ENCODE results near the gene FGGY.
A peak's percentile ranks its signal among the peaks of the same experiment; 100 is the strongest.
"Not testable (repeated sequence)": the region's sequence is repeated elsewhere in the genome, so short reads cannot be mapped to it uniquely, and the experiment has no call there.

Gene FGGY

GRCh38 chr1:59592410-59592809 is 295.5 kb downstream of the FGGY start:
- CTCF ChIA-PET; H3K9me3 ChIP-seq (ENCODE audit: control insufficient read depth, insufficient read depth, low read depth, low read length); H3K36me3 ChIP-seq (ENCODE audit: control insufficient read depth in 2 of 2, insufficient read depth in 1 of 2, low read length in 2 of 2); POLR2A ChIA-PET; H3K27ac ChIP-seq (ENCODE audit: extremely low read depth, low read depth, low read length); H3K4me3 ChIP-seq (ENCODE audit: low read depth, low read length); H3K4me1 ChIP-seq (ENCODE audit: control insufficient read depth, insufficient read depth, low read length): not testable (repeated sequence)
- peak; percentile 53; the same call in 1 of the 2 replicates for TF ChIP-seq ZNF580 (tag by site-specific recombination; IDR thresholded peaks at IDR 0.05)
- peak; percentile 89 for TF ChIP-seq ZNF146 (tag by site-specific recombination; IDR thresholded peaks at IDR 0.05)

GRCh38 chr1:59592924-59593323 is 296.0 kb downstream of the FGGY start:
- Histone ChIP-seq H3K9me3 (ENCODE audit: control insufficient read depth, insufficient read depth, low read depth, low read length) (no peaks in the 10 kb centered on the region), H3K4me3 (ENCODE audit: low read depth, low read length) (no peak overlapping the region), H3K36me3 (ENCODE audit: control insufficient read depth in 2 of 2, insufficient read depth in 1 of 2, low read length in 2 of 2) (no peaks in the 10 kb centered on the region), H3K27ac (ENCODE audit: extremely low read depth, low read depth, low read length) (no peak overlapping the region), H3K4me1 (ENCODE audit: control insufficient read depth, insufficient read depth, low read length) (peaks cover 9% of the 10 kb centered on the region; the same call in 1 of the 2 replicates)
- ChIA-PET POLR2A (no interaction called here), CTCF (no interaction called here)
- TF ChIP-seq ZNF670 (tag by site-specific recombination; IDR thresholded peaks at IDR 0.05; ENCODE audit: low read depth), result no peak
- no peak for TF ChIP-seq ZNF24 (tag by site-specific recombination; IDR thresholded peaks at IDR 0.05)
- no peak for TF ChIP-seq ZNF341 (tag by site-specific recombination; IDR thresholded peaks at IDR 0.05; ENCODE audit: low read depth)
- no peak for TF ChIP-seq ZNF366 (tag by site-specific recombination; conservative IDR thresholded peaks at IDR 0.05)
- no peak for TF ChIP-seq ZNF280C (tag by site-specific recombination; IDR thresholded peaks at IDR 0.05)
- no peak for TF ChIP-seq ZSCAN23 (tag by site-specific recombination; IDR thresholded peaks at IDR 0.05)
- no peak for TF ChIP-seq SCRT1 (tag by site-specific recombination; IDR thresholded peaks at IDR 0.05; ENCODE audit: borderline replicate concordance)
- TF ChIP-seq ZNF677 (tag by site-specific recombination; IDR thresholded peaks at IDR 0.05), result no peak
- TF ChIP-seq ZNF48 (tag by site-specific recombination; IDR thresholded peaks at IDR 0.05), result no peak
- TF ChIP-seq ZNF423 (tag by site-specific recombination; IDR thresholded peaks at IDR 0.05), result no peak
- no peak for TF ChIP-seq SCRT2 (tag by site-specific recombination; IDR thresholded peaks at IDR 0.05)
- TF ChIP-seq ZNF580 (tag by site-specific recombination; IDR thresholded peaks at IDR 0.05), result no peak
- no peak for TF ChIP-seq KLF8 (tag by site-specific recombination; IDR thresholded peaks at IDR 0.05)

GRCh38 chr1:59593798-59594790 is 297.2 kb downstream of the FGGY start:
- ChIA-PET POLR2A (no interaction called here), CTCF (no interaction called here)
- Histone ChIP-seq H3K27ac (ENCODE audit: extremely low read depth, low read depth, low read length) (no peak overlapping the region), H3K4me3 (ENCODE audit: low read depth, low read length) (no peak overlapping the region), H3K36me3 (ENCODE audit: control insufficient read depth in 2 of 2, insufficient read depth in 1 of 2, low read length in 2 of 2) (no peaks in the 10 kb centered on the region), H3K4me1 (ENCODE audit: control insufficient read depth, insufficient read depth, low read length) (peaks cover 9% of the 10 kb centered on the region; the same call in 1 of the 2 replicates), H3K9me3 (ENCODE audit: control insufficient read depth, insufficient read depth, low read depth, low read length) (no peaks in the 10 kb centered on the region)
- TF ChIP-seq ZNF521 (tag by site-specific recombination; IDR thresholded peaks at IDR 0.05), result no peak
- no peak for TF ChIP-seq ZNF184 (tag by site-specific recombination; IDR thresholded peaks at IDR 0.05)
- TF ChIP-seq, protein P1, sequence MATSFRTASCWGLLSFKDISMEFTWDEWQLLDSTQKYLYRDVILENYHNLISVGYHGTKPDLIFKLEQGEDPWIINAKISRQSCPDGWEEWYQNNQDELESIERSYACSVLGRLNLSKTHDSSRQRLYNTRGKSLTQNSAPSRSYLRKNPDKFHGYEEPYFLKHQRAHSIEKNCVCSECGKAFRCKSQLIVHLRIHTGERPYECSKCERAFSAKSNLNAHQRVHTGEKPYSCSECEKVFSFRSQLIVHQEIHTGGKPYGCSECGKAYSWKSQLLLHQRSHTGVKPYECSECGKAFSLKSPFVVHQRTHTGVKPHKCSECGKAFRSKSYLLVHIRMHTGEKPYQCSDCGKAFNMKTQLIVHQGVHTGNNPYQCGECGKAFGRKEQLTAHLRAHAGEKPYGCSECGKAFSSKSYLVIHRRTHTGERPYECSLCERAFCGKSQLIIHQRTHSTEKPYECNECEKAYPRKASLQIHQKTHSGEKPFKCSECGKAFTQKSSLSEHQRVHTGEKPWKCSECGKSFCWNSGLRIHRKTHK (tag by site-specific recombination; IDR thresholded peaks at IDR 0.05), result no peak
- TF ChIP-seq ZBTB7A (tag by site-specific recombination; IDR thresholded peaks at IDR 0.05; ENCODE audit: low read depth), result no peak
- no peak for TF ChIP-seq ZBTB21 (tag by site-specific recombination; IDR thresholded peaks at IDR 0.05)
- TF ChIP-seq GLIS1 (tag by site-specific recombination; IDR thresholded peaks at IDR 0.05), result peak; percentile 51
- no peak for TF ChIP-seq KLF7 (tag by site-specific recombination; IDR thresholded peaks at IDR 0.05; ENCODE audit: borderline replicate concordance)
- no peak for TF ChIP-seq HOXC10 (CRISPR knock-in tag; IDR thresholded peaks at IDR 0.05)

Data from HEK293 (cell line).